Trophoblast cell (in vitro differentiated cells and primary cell): ENCODE results near the gene RAB8A.
"Not testable (repeated sequence)": the region's sequence is repeated elsewhere in the genome, so short reads cannot be mapped to it uniquely, and the experiment has no call there.

Source experiments
- DNase-seq, 2 donors: peaks; one replicate each; pipeline ENCODE4 v3.0.0-alpha.2; 2016
- H2AFZ ChIP-seq: 2 replicates; pipeline ENCODE4 v1.6.1; 2013; ENCODE audit warnings: low read length, moderate library complexity, mild to moderate bottlenecking; ENCODE audit not compliant: insufficient read depth, poor library complexity
- H2AK5ac ChIP-seq: 2 replicates; pipeline ENCODE4 v1.6.1; 2013; ENCODE audit warnings: mild to moderate bottlenecking, low read length
- H2BK120ac ChIP-seq: 2 replicates; pipeline ENCODE4 v1.6.1; 2013; ENCODE audit warnings: low read length, mild to moderate bottlenecking, moderate library complexity; ENCODE audit not compliant: insufficient read depth, poor library complexity
- H2BK12ac ChIP-seq: 2 replicates; pipeline ENCODE4 v1.6.1; 2013; ENCODE audit warnings: mild to moderate bottlenecking, low read length, moderate library complexity
- H2BK5ac ChIP-seq: 2 replicates; pipeline ENCODE4 v1.6.1; 2013; ENCODE audit warnings: low read length, low read depth, moderate library complexity, mild to moderate bottlenecking; ENCODE audit not compliant: poor library complexity
- H3K14ac ChIP-seq: 2 replicates; pipeline ENCODE4 v1.6.1; 2013; ENCODE audit warnings: mild to moderate bottlenecking, low read length
- H3K18ac ChIP-seq: 2 replicates; pipeline ENCODE4 v1.6.1; 2013; ENCODE audit warnings: mild to moderate bottlenecking, low read length
- H3K23ac ChIP-seq: 2 replicates; pipeline ENCODE4 v1.6.1; 2013; ENCODE audit warnings: low read length
- H3K27ac ChIP-seq: 2 replicates; pipeline ENCODE4 v1.5.1; 2013; ENCODE audit warnings: low read depth, mild to moderate bottlenecking, inconsistent platforms, low read length, moderate library complexity
- H3K27me3 ChIP-seq: 2 replicates; pipeline ENCODE4 v1.6.1; 2013; ENCODE audit warnings: inconsistent platforms, mild to moderate bottlenecking, low read length, moderate library complexity; ENCODE audit not compliant: insufficient read depth
- H3K36me3 ChIP-seq, 2 experiments: 1 replicate in 1 of 2; 2 replicates in 1 of 2; pipeline ENCODE4 v1.6.1; 2013; ENCODE audit warnings: low read length in 2 of 2, mild to moderate bottlenecking in 2 of 2, moderate library complexity in 1 of 2; ENCODE audit not compliant: insufficient read depth in 2 of 2, control insufficient read depth in 1 of 2
- H3K4ac ChIP-seq: 2 replicates; pipeline ENCODE4 v1.6.1; 2013; ENCODE audit warnings: low read depth, mild to moderate bottlenecking, low read length, moderate library complexity
- H3K4me1 ChIP-seq, 2 experiments: 1 replicate in 1 of 2; 2 replicates in 1 of 2; pipeline ENCODE4 v1.6.1; 2013; ENCODE audit warnings: low read length in 2 of 2, mild to moderate bottlenecking in 2 of 2, moderate library complexity in 1 of 2; ENCODE audit not compliant: insufficient read depth in 2 of 2, control insufficient read depth in 1 of 2
- H3K4me2 ChIP-seq: 2 replicates; pipeline ENCODE4 v1.6.1; 2013; ENCODE audit warnings: inconsistent platforms, mild to moderate bottlenecking, low read length, moderate library complexity
- H3K4me3 ChIP-seq: 2 replicates; pipeline ENCODE4 v1.5.1; 2013; ENCODE audit warnings: mild to moderate bottlenecking, low read depth, low read length, inconsistent platforms
- H3K79me1 ChIP-seq: one replicate; pipeline ENCODE4 v1.6.1; 2013; ENCODE audit warnings: low read length
- H3K79me2 ChIP-seq: 2 replicates; pipeline ENCODE4 v1.6.1; 2013; ENCODE audit warnings: low read length, mild to moderate bottlenecking; ENCODE audit not compliant: control insufficient read depth, insufficient read depth, poor library complexity
- H3K9ac ChIP-seq: 2 replicates; pipeline ENCODE4 v1.6.1; 2013; ENCODE audit warnings: mild to moderate bottlenecking, low read length
- H3K9me3 ChIP-seq: 2 replicates; pipeline ENCODE4 v1.6.1; 2013; ENCODE audit warnings: low read depth, mild to moderate bottlenecking, control low read depth, inconsistent platforms, low read length; ENCODE audit not compliant: insufficient read depth
- H4K12ac ChIP-seq: 2 replicates; pipeline ENCODE4 v1.6.1; 2013; ENCODE audit warnings: low read depth, mild to moderate bottlenecking, low read length, moderate library complexity
- H4K8ac ChIP-seq: 2 replicates; pipeline ENCODE4 v1.6.1; 2013; ENCODE audit warnings: low read depth, mild to moderate bottlenecking, low read length, moderate library complexity
- H4K91ac ChIP-seq: one replicate; pipeline ENCODE4 v1.6.1; 2013; ENCODE audit warnings: low read depth, mild to moderate bottlenecking, low read length, moderate library complexity
- WGBS: extraction: QIAGEN DNeasy Blood & Tissue Kit; methylation state at CpG from one replicate; pipeline ENCODE4 v1.1.7; 2013; ENCODE audit warnings: missing lambda C conversion rate; ENCODE audit not compliant: insufficient read length, insufficient coverage; ENCODE audit errors: extremely low coverage; 5-methylcytosine and 5-hydroxymethylcytosine counted together

Gene RAB8A

GRCh38 chr19:16099314-16099965 is 12.2 kb upstream of the RAB8A start:
- not testable (repeated sequence) for H2BK12ac ChIP-seq, H3K9me3 ChIP-seq, H2AK5ac ChIP-seq, H2AFZ ChIP-seq, H4K8ac ChIP-seq, H3K9ac ChIP-seq, H3K4me2 ChIP-seq, H2BK5ac ChIP-seq, DNase-seq, H3K18ac ChIP-seq, H3K14ac ChIP-seq, H2BK120ac ChIP-seq, H3K79me1 ChIP-seq, H4K12ac ChIP-seq, H3K4me3 ChIP-seq, H3K23ac ChIP-seq, H3K4ac ChIP-seq, H4K91ac ChIP-seq, H3K79me2 ChIP-seq, H3K27me3 ChIP-seq, H3K27ac ChIP-seq
- peaks cover 53 to 77% of the 10 kb centered on the region in 2 experiments for H3K36me3 ChIP-seq
- H3K4me1 ChIP-seq, result peaks cover 15 to 29% of the 10 kb centered on the region in 2 experiments
- WGBS, result no CpG with 5 or more reads among the region's 8 CpGs

- H2AK5ac ChIP-seq, result no peak overlapping the region
- no peak overlapping the region for H2BK12ac ChIP-seq
- no peak overlapping the region for H3K14ac ChIP-seq
- no peak overlapping the region for H2BK120ac ChIP-seq
- peaks cover 45 to 67% of the 10 kb centered on the region in 2 experiments for H3K36me3 ChIP-seq
- no peak overlapping the region for H3K4me2 ChIP-seq
- peaks cover 12 to 21% of the 10 kb centered on the region in 2 experiments for H3K4me1 ChIP-seq
- H3K4me3 ChIP-seq, result no peak overlapping the region
- no CpG with 5 or more reads among the region's 4 CpGs for WGBS
- H3K4ac ChIP-seq, result no peak overlapping the region
- no peak overlapping the region for H4K91ac ChIP-seq
- H4K8ac ChIP-seq, result no peak overlapping the region
- H3K18ac ChIP-seq, result no peak overlapping the region
- no peaks in the 10 kb centered on the region for H3K9me3 ChIP-seq
- no peaks in the 10 kb centered on the region for H3K79me2 ChIP-seq
- H2BK5ac ChIP-seq, result no peak overlapping the region
- H3K27me3 ChIP-seq, result no peaks in the 10 kb centered on the region
- peaks cover 4% of the 10 kb centered on the region for H3K79me1 ChIP-seq
- no peak overlapping the region for H3K9ac ChIP-seq
- H4K12ac ChIP-seq, result no peak overlapping the region
- no peak overlapping the region for H3K23ac ChIP-seq
- H2AFZ ChIP-seq, result no peak overlapping the region
- no peak overlapping the region for H3K27ac ChIP-seq
- DNase-seq, result no peak
Observed at GRCh38 chr19:16100524-16100923, 11.2 kb upstream of the RAB8A start.

GRCh38 chr19:16104722-16105121 is 7.0 kb upstream of the RAB8A start:
- Histone ChIP-seq H2BK120ac (no peak overlapping the region), H3K79me1 (no peaks in the 10 kb centered on the region), H3K4me1 (no peaks in the 10 kb centered on the region), H3K4me3 (no peak overlapping the region), H4K91ac (no peak overlapping the region), H2BK5ac (no peak overlapping the region), H3K27ac (no peak overlapping the region), H4K12ac (no peak overlapping the region), H3K18ac (no peak overlapping the region), H3K9ac (no peak overlapping the region), H3K79me2 (no peaks in the 10 kb centered on the region), H2AK5ac (no peak overlapping the region), H3K4me2 (no peak overlapping the region), H4K8ac (no peak overlapping the region), H3K23ac (no peak overlapping the region), H3K27me3 (no peaks in the 10 kb centered on the region), H3K4ac (no peak overlapping the region), H3K9me3 (no peaks in the 10 kb centered on the region), H3K36me3 (peaks cover 22 to 33% of the 10 kb centered on the region in 2 experiments), H2AFZ (no peak overlapping the region), H2BK12ac (no peak overlapping the region), H3K14ac (no peak overlapping the region)
- no peak for DNase-seq
- WGBS, result no CpG with 5 or more reads among the region's 6 CpGs

DNA sequence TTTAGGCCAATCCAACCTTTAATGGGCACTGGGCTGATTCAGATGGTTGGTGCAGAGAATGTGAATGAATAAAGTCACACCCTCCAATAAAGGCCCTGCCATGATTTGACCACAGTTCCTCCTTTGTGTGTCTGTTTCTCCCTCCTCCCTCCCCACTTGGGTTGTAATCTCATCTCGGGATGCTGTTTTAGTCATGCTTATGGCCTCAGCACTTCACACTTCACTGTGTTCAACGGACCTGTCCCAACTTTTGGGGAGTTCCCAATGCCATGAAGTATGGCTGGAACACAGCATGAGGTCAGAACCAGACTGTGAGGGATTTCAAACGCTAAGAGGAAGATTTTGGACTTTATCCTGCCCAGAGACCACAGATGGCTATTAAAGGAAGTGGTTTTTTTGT is 5.6 kb upstream of the RAB8A start:
- H3K4ac ChIP-seq, result no peak overlapping the region
- no peak overlapping the region for H3K4me2 ChIP-seq
- no peak overlapping the region for H2BK12ac ChIP-seq
- no peak overlapping the region for H4K8ac ChIP-seq
- peaks cover 14 to 21% of the 10 kb centered on the region in 2 experiments for H3K36me3 ChIP-seq
- H3K9ac ChIP-seq, result no peak overlapping the region
- no peak overlapping the region for H2AK5ac ChIP-seq
- no CpG with 5 or more reads among the region's 3 CpGs for WGBS
- no peak overlapping the region for H3K18ac ChIP-seq
- H4K91ac ChIP-seq, result no peak overlapping the region
- no peaks in the 10 kb centered on the region for H3K4me1 ChIP-seq
- no peak overlapping the region for H3K14ac ChIP-seq
- H3K27ac ChIP-seq, result no peak overlapping the region
- no peak overlapping the region for H2BK120ac ChIP-seq
- H3K9me3 ChIP-seq, result no peaks in the 10 kb centered on the region
- H3K23ac ChIP-seq, result no peak overlapping the region
- no peaks in the 10 kb centered on the region for H3K27me3 ChIP-seq
- no peak overlapping the region for H3K4me3 ChIP-seq
- no peak overlapping the region for H2BK5ac ChIP-seq
- H3K79me1 ChIP-seq, result no peaks in the 10 kb centered on the region
- H2AFZ ChIP-seq, result no peak overlapping the region
- no peak for DNase-seq
- H3K79me2 ChIP-seq, result no peaks in the 10 kb centered on the region
- H4K12ac ChIP-seq, result no peak overlapping the region
